ENCODE data around the gene PRH1.

Gene PRH1

GRCh38 chr12:10842862-10843261 is 41.2 kb downstream of the PRH1 start:
- DNase-seq (ENCODE audit: low read depth in 2 of 2), result no peak

DNA sequence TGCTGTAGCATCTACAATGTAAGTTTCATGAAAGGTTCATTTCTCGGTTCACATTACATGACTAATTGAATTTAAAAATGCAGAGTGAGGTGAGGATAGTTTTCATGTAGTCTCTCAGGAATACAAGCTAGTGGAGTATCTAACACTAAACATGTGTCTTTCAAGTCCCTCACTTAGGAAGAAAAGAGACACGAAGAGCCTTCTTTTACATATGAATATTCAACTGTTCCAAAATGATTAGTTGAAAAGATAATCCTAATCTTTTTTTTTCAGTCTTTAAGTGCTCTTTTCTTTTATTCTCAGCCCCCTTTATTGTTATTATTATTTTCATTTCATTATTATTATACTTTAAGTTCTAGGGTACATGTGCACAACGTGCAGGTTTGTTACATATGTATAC is 45.6 kb downstream of the PRH1 start:
- no peak for DNase-seq (ENCODE audit: low read depth in 2 of 2)

All from stimulated activated CD8-positive, alpha-beta memory T cell treated with anti-CD3 and anti-CD28 coated beads, Interleukin-15, amount 100 ng/mL, for 4 hours (primary cell).